OCI-LY3 (cell line): ENCODE results near the gene OXCT1.

ENCODE experiments used
- CTCF ChIP-seq: fragments of 200-600, 300-600 bp; sonication (generic); IDR thresholded peaks from 2 replicates; pipeline ENCODE4 v1.5.1; 2014; ENCODE audit warnings: antibody characterized with exemption, low read length, low read depth
- EZH2phosphoT487 ChIP-seq: fragments of 200-600 bp; shearing (Covaris generic); IDR thresholded peaks from 2 replicates; pipeline ENCODE4 v1.6.1; 2018; ENCODE audit warnings: antibody characterized with exemption, mixed run types, low read depth

- no peak for TF ChIP-seq CTCF
- TF ChIP-seq EZH2phosphoT487 = no peak
Observed at GRCh38 chr5:41837793-41838192, 32.4 kb downstream of the OXCT1 start.
